HG02610 (cell line): Measurements from ENCODE around the gene RPL27.
A peak's percentile ranks its signal among the peaks of the same experiment; 100 is the strongest.
"Not testable (repeated sequence)": the region's sequence is repeated elsewhere in the genome, so short reads cannot be mapped to it uniquely, and the experiment has no call there.

Experiments
- ATAC-seq: cut with Tn5 transposase; IDR thresholded peaks from one replicate; pipeline ENCODE4 v1.9.1; 2021; ENCODE audit warnings: mild to moderate bottlenecking, moderate library complexity; ENCODE audit not compliant: unreplicated experiment

RPL27 gene

DNA sequence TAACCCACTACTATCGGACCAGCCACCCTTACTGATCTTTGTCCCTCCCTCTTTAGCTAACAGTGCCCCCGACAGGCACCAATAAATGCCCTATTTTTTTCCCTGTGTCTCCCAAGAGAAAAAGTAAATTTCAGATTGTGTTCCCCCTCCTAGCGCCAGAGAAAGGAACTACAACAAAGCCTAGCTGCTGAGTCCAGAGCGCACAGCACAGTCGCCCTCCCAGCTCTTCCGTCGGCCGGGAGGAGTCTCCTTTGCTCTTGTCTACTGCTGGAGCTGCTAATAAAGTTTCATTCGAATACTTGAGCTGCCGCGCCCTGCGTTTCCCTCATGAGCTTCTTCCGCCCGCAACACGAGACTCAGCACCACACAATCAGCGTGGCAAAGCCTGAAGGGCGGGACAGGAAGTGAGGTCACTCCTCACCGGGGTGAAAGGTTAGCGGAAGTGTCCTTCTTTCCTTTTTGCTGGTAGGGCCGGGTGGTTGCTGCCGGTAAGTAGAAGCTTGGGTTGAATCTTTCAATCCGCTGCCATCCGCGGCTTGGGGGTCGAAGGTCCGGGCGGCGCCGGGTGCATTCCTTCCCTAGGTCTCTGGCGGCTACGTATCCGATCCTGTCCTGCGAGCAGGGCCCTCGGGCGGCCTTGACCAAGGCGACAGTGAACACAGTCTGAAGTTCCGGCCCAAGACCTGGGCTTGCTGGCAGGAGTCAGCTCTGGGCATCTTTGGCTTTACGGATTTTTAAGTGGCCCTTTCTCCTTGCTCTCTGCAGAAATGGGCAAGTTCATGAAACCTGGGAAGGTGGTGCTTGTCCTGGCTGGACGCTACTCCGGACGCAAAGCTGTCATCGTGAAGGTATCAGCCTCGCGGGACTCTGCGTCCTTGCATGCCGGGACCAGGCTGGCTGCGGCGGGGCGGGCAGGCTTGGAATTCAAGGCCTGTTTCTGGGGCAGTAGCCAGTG lies at the start of gene RPL27:
TSS of gene RPL27 (plus strand) at position 436 of the 955 bp plus-strand sequence. CDS start at position 768, 332 bp downstream.
- ATAC-seq, result peak; percentile 94

DNA sequence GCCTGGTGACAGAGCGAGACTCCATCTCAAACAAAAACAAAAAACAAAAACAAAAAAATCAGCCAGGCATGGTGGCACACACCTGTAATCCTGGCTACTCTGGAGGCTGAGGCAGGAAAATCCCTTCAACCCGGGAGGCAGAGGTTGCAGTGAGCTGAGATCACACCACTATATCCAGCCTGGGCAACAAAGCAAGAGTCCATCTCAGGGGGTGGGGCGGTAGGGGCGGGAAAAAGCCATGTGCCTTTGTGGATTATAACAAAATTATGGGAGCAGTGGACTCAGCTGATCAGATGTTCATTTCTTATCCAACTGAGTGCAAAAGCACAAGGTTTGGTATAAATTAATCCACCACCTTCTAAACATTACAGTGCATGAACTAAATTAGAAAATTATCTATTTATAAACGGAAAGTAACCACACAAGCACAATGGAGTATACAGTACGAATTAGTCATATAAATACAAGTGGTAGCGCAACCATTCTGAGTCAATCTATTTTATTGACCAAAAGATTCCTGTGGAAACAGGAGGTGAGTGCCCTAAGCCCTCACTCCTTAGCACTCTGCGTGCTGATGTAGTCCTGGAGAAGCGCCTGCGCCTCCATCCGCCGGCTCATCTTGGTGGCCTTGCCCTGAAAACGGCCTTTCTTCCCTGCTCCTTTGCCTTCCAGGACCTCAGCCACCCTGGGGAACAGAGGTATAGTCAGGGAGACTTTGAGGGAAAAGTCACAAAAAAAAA lies 48.0 kb upstream of the RPL27 start:
- ATAC-seq, result no peak

DNA sequence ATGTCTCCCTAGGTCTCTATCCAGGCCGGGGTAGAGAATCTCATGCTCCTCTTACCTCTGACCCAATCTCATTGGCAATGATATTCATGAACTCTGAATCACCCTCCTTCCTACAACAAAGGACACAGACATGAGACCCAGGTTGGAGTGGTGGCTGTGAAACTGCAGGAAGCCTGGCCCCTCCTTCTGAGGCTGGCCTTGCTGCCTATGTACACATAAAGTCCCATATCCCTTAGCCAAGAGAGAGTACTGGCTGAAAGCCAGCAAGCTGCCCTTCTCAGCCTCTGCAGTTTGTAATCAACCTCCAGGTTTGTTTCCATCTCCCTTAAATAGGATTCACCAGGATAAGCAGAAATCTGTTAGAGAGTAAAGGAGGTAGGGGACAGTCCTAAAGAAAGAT lies 44.5 kb upstream of the RPL27 start:
- ATAC-seq, result no peak

DNA sequence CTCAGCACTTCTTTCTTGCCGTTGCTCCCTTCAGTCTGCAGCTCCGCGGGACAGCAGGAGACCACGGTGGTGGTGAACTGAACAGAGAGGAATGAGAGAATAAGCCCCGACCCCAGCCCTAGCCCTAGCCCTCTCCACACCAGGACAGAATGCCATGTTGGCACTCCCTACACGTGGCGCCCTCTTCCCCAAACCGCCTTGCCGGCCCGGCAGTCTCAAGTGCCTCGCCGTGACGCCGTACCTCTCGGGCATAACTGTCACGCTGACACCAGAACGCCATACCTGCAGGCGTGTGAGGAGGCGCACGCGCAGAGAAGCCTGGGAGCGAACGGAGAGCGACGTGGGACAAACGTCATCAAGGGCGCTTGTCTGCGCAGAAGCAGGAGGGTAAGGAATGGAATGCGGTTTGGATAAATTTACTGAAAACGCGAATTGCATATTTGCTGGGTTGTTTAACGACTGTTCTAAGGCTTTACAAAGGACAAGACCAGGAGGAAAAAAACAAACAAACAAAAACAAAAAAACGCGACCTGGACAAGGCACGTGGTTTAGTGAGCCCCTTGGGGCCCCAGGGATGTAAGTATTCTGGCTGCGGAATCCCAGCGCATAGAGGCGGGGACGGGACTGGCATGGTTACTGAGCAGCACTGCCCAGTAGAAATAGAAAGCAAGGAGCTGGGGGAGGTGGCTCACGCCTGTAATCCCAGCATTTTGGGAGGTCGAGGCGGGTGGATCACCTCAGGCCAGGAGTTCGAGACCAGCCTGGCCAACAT lies 33.9 kb upstream of the RPL27 start, which contains the start of gene AARSD1:
TSS of gene AARSD1 (minus strand) at position 294 of the 772 bp plus-strand sequence. CDS start at position 280, 14 bp downstream.
- ATAC-seq, result peak; percentile 80

DNA sequence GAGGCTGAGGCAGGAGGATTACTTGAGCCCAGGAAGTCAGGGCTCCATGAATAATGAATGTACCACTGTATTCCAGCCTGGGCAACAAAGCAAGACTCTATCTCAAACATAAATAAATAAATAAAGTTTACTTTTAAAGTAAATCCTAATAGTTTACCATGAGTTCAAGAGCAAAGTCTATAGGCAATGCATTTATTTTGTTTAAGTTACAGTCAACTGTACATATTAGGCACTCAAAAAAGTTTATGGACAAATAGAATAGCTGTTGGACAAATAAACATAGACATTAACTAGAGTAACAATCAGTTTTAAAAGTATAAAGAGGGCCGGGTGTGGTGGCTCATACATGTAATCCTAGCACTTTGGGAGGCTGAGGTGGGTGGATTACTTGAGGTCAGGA lies 30.3 kb upstream of the RPL27 start:
- no peak for ATAC-seq

DNA sequence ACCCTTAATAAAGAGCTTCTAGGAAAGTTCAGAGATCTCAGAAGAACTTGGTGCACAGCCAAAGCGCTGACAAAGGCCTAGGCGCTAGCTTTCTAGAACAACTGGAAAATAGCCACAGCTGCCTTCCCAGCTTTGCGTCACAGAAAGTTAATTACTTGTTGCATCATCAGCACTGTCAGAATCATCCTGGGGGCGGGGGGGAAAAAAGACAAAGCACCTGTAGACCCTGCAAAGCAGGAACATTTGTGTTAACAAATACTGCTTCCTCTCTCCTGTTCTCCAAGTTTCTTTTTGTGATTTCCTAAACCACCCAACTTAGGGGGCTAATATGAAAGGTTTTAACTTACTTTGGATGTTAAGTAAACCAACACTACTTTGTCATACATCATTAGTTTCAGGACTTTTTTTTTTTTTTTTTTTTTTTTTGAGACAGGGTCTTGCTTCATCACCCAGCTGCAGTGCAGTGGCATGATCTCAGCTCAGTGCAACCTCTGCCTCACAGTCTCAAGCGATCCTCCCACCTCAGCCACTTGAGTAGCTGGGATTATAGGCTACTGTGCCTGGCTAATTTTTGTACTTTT lies 29.1 kb upstream of the RPL27 start:
- ATAC-seq, result no peak

DNA sequence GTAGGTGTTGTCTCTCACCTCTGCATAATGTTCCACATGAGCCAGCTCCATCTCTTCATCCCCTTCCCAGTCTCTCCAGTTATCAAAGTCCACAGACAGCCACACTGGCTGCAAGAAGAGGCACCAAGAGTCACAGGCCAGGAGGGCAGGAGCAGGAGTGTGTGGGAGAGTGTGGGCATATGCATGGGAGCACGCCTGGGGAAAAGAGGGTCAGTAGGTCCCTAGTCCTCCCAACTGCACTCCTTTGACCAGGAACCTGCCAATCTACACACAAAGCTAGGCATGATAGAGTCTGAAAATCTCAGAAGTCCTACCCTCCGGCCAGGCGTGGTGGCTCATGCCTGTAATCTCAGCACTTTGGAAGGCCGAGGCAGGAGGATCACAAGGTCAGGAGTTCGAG lies 26.6 kb upstream of the RPL27 start:
- ATAC-seq, result no peak

DNA sequence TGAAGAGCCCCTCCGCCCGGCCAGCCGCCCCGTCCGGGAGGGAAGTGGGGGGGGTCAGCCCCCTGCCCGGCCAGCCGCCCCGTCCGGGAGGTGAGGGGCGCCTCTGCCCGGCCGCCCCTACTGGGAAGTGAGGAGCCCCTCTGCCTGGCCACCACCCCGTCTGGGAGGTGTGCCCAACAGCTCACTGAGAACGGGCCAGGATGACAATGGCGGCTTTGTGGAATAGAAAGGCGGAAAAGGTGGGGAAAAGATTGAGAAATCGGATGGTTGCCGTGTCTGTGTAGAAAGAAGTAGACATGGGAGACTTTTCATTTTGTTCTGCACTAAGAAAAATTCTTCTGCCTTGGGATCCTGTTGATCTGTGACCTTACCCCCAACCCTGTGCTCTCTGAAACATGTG lies 24.9 kb upstream of the RPL27 start:
- not testable (repeated sequence) for ATAC-seq

DNA sequence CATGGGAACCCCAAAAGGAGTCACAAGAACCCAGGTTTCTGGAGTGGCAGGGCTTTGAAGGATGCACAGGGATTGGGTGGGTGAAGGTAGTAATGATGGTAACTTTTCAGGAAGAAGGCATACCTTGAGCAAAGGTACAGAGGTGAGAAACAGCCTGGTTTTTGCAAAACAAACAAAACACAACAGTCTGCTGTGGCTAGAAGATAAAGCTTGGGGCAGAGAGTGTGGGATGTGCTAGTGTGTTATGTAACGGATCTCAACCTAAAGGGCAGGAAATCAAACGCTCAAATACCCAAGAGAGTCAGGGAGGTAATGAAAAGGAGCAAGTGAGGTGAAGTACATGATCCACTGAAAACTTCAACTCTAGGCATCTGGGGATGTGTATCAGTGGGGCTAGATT lies 23.0 kb upstream of the RPL27 start:
- ATAC-seq, result no peak

DNA sequence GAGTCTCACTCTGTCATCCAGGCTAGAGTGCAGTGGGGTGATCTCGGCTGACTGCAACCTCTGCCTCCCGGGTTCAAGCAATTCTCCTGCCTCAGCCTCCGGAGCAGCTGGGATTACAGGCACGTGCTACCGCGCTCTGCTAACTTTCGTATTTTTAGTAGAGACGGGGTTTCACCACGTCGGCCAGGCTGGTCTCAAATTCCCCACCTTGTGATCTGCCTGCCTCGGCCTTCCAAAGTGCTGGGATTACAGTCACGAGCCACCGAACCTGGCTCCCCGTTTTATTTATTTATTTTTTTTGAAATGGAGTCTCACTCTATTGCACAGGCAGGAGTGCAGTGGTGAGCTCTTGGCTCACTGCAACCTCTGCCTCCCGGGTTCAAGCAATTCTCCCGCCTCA lies 22.5 kb upstream of the RPL27 start:
- ATAC-seq, result not testable (repeated sequence)

DNA sequence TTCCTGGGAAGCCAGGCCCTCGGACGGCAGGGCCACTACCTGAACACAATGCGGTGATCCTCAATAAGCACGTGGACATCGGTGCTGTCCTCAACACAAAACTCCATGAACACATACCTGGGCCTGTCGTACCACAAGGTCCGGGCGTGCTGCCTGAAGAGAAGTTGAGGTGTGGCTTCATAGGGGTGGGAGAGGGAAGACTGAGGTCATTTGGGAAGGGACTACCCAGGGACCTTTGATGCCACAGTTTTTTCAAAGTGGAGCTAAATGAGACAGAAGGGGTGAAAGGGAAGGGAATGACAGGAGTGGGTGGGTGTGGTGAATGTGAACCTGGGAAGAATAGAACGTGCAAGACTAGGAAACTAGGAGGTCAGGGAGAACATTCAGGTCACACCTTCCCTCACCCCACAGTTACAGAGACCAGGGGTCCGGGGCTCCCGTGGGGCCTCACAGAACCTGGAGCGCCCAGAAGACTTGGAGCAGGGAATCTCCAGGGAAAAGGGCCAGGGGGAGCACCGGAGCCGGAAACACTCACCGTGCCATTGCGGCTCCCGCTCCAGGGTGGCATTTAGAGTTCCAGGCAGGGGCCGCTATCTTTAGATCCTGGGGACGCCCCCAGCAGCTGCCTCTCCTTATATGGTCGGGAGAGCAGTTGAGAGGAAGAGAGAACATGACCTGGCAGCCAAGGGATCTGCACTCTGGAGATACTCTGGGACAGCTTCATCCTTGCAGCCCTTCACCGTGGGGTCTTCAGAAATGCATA lies 18.5 kb upstream of the RPL27 start, which contains the start of gene PTGES3L:
TSS of gene PTGES3L (minus strand) at position 570 of the 763 bp plus-strand sequence. CDS start at position 543, 27 bp downstream.
- no peak for ATAC-seq

DNA sequence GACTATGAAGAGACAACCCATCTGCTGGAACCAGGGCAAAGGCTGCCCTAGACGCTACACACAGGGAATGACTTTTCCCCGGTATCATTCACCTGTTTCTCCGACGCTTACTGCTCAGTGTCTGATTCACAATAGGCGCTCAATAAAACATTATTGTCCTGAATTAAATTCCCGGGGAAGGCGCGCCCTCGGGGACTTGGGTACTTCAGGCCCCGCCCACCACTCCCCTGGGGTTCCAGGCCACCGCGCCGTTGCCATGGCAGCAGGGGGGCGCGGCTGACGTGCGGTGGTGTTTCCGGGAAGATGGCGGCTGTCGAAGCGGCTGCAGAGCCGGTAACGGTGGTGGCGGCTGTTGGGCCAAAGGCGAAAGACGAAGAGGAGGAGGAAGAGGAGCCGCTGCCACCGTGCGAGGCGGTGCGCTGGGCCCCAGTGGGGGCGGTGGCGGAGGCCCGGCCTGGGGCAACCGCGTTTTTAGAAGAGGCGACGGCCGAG lies 17.9 kb upstream of the RPL27 start, which contains the start of gene RUNDC1:
TSS of gene RUNDC1 (plus strand) at position 292 of the 492 bp plus-strand sequence. CDS start at position 304, 12 bp downstream.
- ATAC-seq, result peak; percentile 54

DNA sequence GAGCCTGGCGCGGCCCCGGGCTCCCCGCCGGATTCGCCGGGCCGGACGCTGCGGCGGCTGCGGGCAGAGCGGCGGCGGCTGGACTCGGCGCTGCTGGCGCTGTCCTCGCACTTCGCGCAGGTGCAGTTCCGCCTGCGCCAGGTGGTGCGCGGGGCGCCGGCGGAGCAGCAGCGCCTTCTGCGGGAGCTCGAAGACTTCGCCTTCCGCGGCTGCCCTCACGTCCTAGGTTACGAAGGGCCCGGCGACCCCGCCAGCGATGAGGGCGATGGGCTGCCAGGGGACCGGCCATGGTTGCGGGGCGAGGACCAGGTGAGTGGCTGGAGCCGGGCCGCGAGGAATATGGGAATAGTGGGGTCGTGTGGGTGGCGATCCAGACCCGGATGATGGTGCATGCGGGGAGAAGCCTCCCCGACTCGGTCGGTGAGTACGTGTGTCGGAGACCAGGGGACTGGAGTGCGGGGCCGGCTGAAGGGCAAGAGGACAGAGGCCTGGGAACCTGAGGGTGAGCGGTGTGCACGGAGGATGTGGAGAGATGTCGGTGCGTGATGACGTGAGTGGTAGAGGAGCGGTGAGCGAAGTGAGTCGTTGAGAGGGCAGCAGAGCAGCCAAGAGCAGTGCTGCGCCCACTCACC lies 17.3 kb upstream of the RPL27 start:
- peak; percentile 44 for ATAC-seq

DNA sequence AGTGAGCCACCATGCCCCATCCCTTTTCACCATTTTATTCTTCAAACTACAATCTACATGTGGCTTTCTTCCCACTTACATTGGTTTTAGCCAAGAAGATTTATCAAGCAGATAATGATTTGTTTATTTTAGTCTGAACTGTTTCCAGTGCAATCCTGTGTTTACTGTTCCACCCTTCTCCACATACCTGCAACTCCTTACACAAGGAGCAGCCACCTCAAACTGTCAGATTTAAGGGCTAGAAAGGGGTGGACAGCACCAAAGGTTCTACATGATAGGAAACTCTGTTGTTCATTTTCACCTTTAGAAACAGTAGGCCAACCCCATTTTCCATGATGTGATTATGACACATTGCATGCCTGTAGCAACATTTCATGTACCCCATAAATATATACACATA lies 16.0 kb upstream of the RPL27 start:
- ATAC-seq, result no peak

DNA sequence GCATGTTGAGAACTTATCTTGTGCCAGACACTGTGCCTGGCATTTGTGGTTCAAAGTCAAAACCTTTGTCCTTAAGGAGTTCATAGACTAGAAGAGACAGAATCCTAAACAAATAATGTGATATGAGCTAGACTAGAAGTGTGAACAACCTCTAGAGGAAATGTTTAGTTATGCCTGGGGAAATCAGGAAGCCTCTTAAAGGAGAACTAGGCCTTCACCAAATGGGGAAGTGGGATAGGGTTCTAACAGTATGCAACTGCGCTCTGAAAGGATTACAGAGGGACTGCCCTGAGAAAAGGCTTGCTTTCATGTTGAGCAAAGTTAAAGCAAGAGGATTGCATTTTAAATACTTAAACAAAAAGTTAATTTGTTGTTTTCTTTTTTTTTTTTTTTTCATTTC lies 13.0 kb upstream of the RPL27 start:
- peak; percentile 62 for ATAC-seq

DNA sequence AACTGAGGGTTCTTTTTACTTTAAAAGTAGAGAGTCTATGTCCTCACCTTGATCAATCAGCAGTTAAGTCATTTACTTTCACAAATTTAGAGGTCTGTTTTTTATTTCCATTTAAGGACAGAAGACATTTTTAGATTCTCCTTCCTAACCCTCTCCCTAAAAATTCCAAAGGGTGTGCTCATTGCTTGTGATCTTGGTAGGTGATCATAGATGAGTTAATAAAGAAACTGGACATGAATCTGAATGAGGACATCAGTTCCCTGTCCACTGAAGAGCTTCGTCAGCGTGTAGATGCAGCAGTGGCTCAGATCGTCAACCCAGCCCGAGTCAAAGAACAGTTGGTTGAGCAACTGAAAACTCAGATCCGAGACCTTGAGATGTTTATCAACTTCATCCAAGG lies 9.1 kb upstream of the RPL27 start:
- ATAC-seq, result no peak

DNA sequence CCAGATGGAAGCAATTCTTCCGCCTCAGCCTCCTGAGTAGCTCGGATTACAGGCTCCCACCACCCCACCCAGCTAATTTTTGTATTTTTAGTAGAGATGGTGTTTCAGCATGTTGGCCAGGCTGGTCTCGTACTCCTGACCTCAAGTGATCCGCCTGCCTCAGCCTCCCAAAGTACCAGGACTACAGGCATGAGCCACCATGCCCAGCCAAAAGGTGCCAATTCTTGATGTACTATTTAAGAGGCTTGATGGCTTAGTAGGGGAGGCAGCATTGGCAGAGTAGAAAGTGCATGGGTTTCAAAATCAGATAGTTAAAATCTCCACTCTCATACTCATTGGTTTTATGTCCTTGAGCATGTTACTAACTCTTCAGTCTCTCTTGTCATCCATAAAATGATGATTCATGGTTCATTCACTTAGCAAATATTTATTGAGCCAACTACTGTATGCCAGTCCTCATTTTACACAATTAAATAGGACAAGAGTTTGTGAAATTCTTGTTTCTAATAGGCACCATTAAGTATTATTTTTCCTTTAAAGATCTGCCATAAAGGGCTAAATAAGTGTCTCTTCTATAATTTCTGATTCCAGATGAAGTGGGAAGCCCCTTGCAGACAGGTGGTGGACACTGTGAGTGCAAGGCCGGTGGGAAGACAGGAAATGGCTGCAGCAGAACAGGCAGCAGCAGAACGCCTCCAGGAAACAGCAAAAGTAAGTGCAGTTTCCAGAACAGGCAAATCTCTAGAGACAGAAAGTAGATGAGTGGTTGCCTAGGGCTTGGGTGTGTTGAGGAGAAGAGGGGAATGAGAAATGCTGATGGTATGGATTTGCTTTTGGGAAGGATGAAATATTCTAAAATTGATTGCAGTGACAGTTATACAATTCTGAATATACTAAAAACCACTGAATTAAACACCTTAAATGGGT lies 8.2 kb upstream of the RPL27 start:
- no peak for ATAC-seq

DNA sequence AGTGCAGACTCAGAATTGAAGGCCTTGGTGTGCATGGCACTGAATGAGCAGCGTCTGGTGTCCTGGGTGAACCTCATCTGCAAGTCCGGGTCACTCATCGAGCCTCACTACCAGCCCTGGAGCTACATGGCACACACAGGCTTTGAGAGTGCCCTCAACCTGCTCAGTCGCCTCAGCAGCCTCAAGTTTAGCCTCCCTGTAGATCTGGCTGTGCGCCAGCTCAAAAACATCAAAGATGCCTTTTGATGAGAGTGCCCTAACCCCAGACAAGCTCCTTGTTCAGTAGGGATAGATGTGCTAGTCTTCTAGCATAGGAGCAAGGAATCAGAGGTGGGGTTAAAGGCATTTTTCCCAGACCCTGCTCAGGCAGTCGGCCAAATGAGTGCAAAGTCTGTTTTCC lies 6.7 kb upstream of the RPL27 start:
- no peak for ATAC-seq
